Heart right ventricle (tissue), 16 donors: ENCODE results near the gene SSH2. TPM values are rescaled to one million over a fixed set of nuclear protein-coding genes. Genes with fewer than 3 reads are reported as not detected.
"Not testable (repeated sequence)": the region's sequence is repeated elsewhere in the genome, so short reads cannot be mapped to it uniquely, and the experiment has no call there.

ENCODE experiments used
- ATAC-seq, 8 donors: fragments of 200-7000 bp; cut with Tn5 transposase; one replicate each; pipeline ENCODE4 v1.9.1; 2020; ENCODE audit warnings: mild to moderate bottlenecking in 8 of 8, moderate library complexity in 8 of 8, moderate number of reproducible peaks in 1 of 8
- DNase-seq, 2 donors: peaks; one replicate each; pipeline ENCODE4 v3.0.0-alpha.2; 2020
- H3K27ac ChIP-seq, 10 donors: fragments of 200-600 bp; sonication (generic) in 2 of 10; one replicate each; pipeline versions ENCODE4 v1.5.0 to v1.8.0; 2020 to 2022; ENCODE audit warnings: mild to moderate bottlenecking in 3 of 10
- H3K27me3 ChIP-seq, 7 donors: fragments of 200-600 bp; one replicate each; pipeline ENCODE4 v1.8.0; 2021 to 2022; ENCODE audit warnings: mild to moderate bottlenecking in 2 of 7
- H3K36me3 ChIP-seq, 9 donors: fragments of 200-600 bp; sonication (generic) in 1 of 9; one replicate each; pipeline versions ENCODE4 v1.5.0 to v1.8.0; 2020 to 2022; ENCODE audit warnings: mild to moderate bottlenecking in 2 of 9
- H3K4me1 ChIP-seq, 9 donors: fragments of 200-600 bp; sonication (generic) in 1 of 9; one replicate each; pipeline versions ENCODE4 v1.5.0 to v1.8.0; 2020 to 2022; ENCODE audit warnings: mild to moderate bottlenecking in 4 of 9
- H3K4me3 ChIP-seq, 10 donors: fragments of 200-600 bp; sonication (generic) in 2 of 10; one replicate each; pipeline versions ENCODE4 v1.5.0 to v1.8.0; 2020 to 2022; ENCODE audit warnings: mild to moderate bottlenecking in 7 of 10, moderate library complexity in 2 of 10
- H3K9me3 ChIP-seq, 11 donors: fragments of 200-600 bp in 10 of 11; sonication (generic) in 2 of 11; one replicate each; pipeline versions ENCODE4 v1.5.0 to v1.8.0; 2013 to 2022; ENCODE audit warnings: mild to moderate bottlenecking in 2 of 11, control low read depth in 1 of 11, moderate library complexity in 1 of 11
- WGBS, 2 donors: extraction: QIAGEN DNeasy Blood & Tissue Kit; methylation state at CpG; one replicate each; pipeline ENCODE4 v1.1.7; 2013; ENCODE audit warnings: inconsistent platforms in 1 of 2; 5-methylcytosine and 5-hydroxymethylcytosine counted together
- intact Hi-C, 10 donors: fragments of 100-400 bp; cut with DNase I; formaldehyde crosslinking; loops; one replicate each; pipeline versions ENCODE4 v1.11.1 to v1.14.2; 2022
- polyA plus RNA-seq, 2 donors: library from polyadenylated mRNA; stranded (reverse); fragments of 200-250 nt; gene quantifications; one replicate each; pipeline ENCODE4 v1.2.3, GENCODE V29; 2013
- total RNA-seq, 10 donors: library from RNA; stranded (reverse); fragmentation: NEBNext Ultra II Directional in 3 of 10; extraction: Animal tissue kit (Norgen Biotek cat#: 25700) in 3 of 10; gene quantifications; one replicate each; pipeline versions ENCODE4 v1.2.1 to v1.2.4, GENCODE V29; 2021 to 2023
- TF ChIP-seq, protein P1 (sequence below), 9 donors: fragments of 200-600 bp; sonication (generic) in 2 of 9; IDR thresholded peaks; one replicate each; pipeline versions ENCODE4 v1.5.0 to v1.8.0; 2021 to 2022; ENCODE audit warnings: antibody characterized with exemption in 9 of 9, mild to moderate bottlenecking in 5 of 9, moderate library complexity in 1 of 9
- donor health status: Arrhythmogenic right ventricular cardiomyopathy.
- donor health status: ischemic (EF 13 %, LVEDD 7.1; RV severe dilation, severe dysfunction).
- donor health status: healthy with polysubstance abuse.
- donor health status: DM: no; HTN: yes; CAD: no.
- donor health status: DM: no; HTN: no; CAD: no.
- donor health status: ischemic (EF 25% LVEDD 6.9; RV normal size, moderate dysfunction).
- donor health status: ischemic (EF 25% LVEDD 5.7; RV mildly dilated, moderate dysfunction).
- donor health status: healthy.
- donor health status: DM: yes; HTN: yes; CAD: no.
- donor health status: Ischemic cardiomyopathy.
- donor health status: ischemic (EF 35%, LVEDD 5.7; RV mildly dilated, moderate dysfunction).
- donor health status: nonischemic (EF 11% LVEDD 7.7; RV severe dilation, severe dysfunction).
- donor health status: DM: yes; HTN: yes; CAD: no.
- donor health status: PGD.
- donor health status: ischemic (EF 29% LVEDD 5.4; RV normal size, mild dysfunction).
- donor health status: nonischemic (EF 23%, LVEDD 6.1; RV moderate dilation, normal function).

Gene SSH2
- total and polyA plus RNA-seq, 12 donors: 17.9 to 42.9 (median 34.3) TPM

DNA sequence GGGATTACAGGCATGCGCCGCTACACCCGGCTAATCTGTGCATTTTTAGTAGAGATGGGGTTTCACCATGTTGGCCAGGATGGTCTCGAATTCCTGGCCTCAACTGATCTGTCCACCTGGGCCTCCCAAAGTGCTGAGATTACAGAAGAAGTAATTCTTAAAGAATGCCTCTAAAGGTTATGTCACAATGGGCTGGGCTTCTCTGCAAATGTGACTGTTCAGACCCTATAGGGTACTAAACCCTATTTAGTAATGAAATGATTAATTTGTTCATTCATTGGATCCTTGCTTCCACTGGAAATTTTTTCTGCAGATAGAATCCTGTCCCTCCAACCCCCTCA is 198.5 kb downstream of the SSH2 start:
- intact Hi-C loops: no loop called here
- TF ChIP-seq, protein P1, sequence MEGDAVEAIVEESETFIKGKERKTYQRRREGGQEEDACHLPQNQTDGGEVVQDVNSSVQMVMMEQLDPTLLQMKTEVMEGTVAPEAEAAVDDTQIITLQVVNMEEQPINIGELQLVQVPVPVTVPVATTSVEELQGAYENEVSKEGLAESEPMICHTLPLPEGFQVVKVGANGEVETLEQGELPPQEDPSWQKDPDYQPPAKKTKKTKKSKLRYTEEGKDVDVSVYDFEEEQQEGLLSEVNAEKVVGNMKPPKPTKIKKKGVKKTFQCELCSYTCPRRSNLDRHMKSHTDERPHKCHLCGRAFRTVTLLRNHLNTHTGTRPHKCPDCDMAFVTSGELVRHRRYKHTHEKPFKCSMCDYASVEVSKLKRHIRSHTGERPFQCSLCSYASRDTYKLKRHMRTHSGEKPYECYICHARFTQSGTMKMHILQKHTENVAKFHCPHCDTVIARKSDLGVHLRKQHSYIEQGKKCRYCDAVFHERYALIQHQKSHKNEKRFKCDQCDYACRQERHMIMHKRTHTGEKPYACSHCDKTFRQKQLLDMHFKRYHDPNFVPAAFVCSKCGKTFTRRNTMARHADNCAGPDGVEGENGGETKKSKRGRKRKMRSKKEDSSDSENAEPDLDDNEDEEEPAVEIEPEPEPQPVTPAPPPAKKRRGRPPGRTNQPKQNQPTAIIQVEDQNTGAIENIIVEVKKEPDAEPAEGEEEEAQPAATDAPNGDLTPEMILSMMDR (IDR thresholded peaks at IDR 0.05): no peak
- H3K27ac ChIP-seq: peak overlapping the region in 9 of 10 donors; percentile 47 to 83 (median 74)
- peaks cover 0 to 13% (median 0%) of the 10 kb centered on the region in 9 donors for H3K36me3 ChIP-seq
- no peak overlapping the region for H3K4me3 ChIP-seq
- DNase-seq: no peak
- H3K9me3 ChIP-seq: peaks cover 0 to 8% (median 0%) of the 10 kb centered on the region in 11 donors
- WGBS, 2 donors: 97% methylated on average over 4 of the region's 4 CpGs
- no peaks in the 10 kb centered on the region for H3K27me3 ChIP-seq
- ATAC-seq: no peak
- H3K4me1 ChIP-seq: peaks cover 3 to 57% (median 37%) of the 10 kb centered on the region in 9 donors

DNA sequence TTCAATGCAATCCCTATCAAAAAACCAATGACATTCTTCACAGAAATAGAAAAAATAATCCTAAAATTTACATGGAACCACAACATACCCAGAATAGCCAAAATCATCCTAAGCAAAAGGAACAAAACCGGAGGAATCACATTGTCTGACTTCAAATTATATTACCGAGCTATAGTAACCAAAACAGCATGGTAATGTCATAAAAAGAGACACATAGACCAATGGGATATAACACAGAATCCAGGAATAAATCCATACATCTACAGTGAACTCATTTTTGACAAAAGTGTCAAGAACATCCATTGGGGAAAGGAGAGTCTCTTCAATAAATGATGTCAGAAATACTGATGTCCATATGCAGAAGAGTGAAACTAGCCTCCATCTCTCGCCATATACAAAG is 201.5 kb downstream of the SSH2 start:
- DNase-seq (no peak), ATAC-seq (no peak)
- TF ChIP-seq, protein P1 (IDR thresholded peaks at IDR 0.05): no peak
- peak overlapping the region in 1 of 10 donors; percentile 58 for H3K27ac ChIP-seq
- H3K36me3 ChIP-seq: peaks cover 0 to 10% (median 0%) of the 10 kb centered on the region in 9 donors
- 96 to 98% methylated on average over 3 of the region's 3 CpGs for WGBS, 2 donors
- H3K9me3 ChIP-seq: peaks cover 0 to 8% (median 0%) of the 10 kb centered on the region in 11 donors
- no peaks in the 10 kb centered on the region for H3K27me3 ChIP-seq
- H3K4me1 ChIP-seq: peaks cover 3 to 61% (median 54%) of the 10 kb centered on the region in 9 donors
- intact Hi-C loops: no loop called here
- H3K4me3 ChIP-seq: no peak overlapping the region

DNA sequence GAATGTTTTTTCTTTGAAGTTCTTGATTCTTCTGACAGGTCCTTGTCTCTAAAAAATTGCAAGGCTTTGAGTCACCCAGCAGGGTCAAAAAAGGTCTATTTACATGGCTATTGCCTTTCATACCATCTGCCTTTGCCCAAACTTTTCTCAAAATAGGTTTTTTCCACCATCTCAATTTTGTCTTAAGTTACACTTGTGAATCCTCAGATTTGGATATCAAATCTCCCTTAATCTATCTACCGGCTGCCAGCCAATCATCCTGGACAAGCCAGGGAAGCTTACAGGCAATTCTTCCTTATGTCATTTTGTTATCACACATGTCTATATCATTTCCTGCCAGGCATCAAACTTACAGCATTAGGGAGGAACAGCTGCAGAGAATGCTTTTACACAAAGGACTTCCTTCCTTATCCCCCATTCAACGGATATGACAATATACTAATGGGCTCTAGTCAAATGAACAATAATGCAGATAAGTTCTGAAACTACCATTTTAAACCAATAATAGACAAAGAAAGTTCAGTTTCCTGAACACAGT is 203.2 kb downstream of the SSH2 start:
- no peak overlapping the region for H3K4me3 ChIP-seq
- DNase-seq (no peak), ATAC-seq (peak in 6 of 8 donors; percentile 34 to 78 (median 58))
- intact Hi-C loops: no loop called here
- H3K9me3 ChIP-seq: peaks cover 0 to 8% (median 0%) of the 10 kb centered on the region in 11 donors
- peaks cover 6 to 63% (median 54%) of the 10 kb centered on the region in 9 donors for H3K4me1 ChIP-seq
- H3K36me3 ChIP-seq: peaks cover 0 to 10% (median 0%) of the 10 kb centered on the region in 9 donors
- no peaks in the 10 kb centered on the region for H3K27me3 ChIP-seq
- WGBS, 2 donors: 21 to 22% methylated on average over 2 of the region's 2 CpGs
- peak overlapping the region in 9 of 10 donors; percentile 32 to 84 (median 60) for H3K27ac ChIP-seq
- TF ChIP-seq, protein P1 (IDR thresholded peaks at IDR 0.05): no peak

DNA sequence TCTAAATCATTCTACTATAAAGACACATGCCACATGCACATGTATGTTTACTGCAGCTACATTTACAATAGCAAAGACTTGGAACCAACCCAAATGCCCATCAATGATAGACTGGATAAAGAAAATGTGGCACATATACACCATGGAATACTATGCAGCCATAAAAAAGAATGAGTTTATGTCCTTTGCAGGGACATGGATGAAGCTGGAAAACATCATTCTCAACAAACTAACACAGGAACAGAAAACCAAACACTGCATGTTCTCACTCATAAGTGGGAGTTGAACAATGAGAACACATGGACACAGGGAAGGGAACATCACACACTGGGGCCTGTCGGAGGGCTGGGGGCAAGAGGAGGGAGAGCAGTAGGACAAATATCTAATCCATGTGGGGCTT is 204.6 kb downstream of the SSH2 start:
- H3K4me1 ChIP-seq: peaks cover 7 to 76% (median 59%) of the 10 kb centered on the region in 9 donors
- H3K4me3 ChIP-seq, H3K27me3 ChIP-seq, ATAC-seq, H3K9me3 ChIP-seq, intact Hi-C loops, DNase-seq: not testable (repeated sequence)
- peaks cover 0 to 10% (median 0%) of the 10 kb centered on the region in 9 donors for H3K36me3 ChIP-seq
- H3K27ac ChIP-seq: peak overlapping the region in 3 of 10 donors; percentile 58 to 94 (median 74)
- WGBS, 2 donors: 93 to 100% methylated on average over 1 of the region's 1 CpG
